ENCODE results near the gene FABP2.
"Not testable (repeated sequence)": the region's sequence is repeated elsewhere in the genome, so short reads cannot be mapped to it uniquely, and the experiment has no call there.

FABP2 gene

GRCh38 chr4:119310826-119311225, 11.1 kb downstream of the FABP2 start:
- no peak for ATAC-seq
- DNase-seq: no peak

- DNase-seq: no peak
- no peak for ATAC-seq
These were observed 14.3 kb downstream of the FABP2 start for GRCh38 chr4:119307606-119308005.

- DNase-seq (no peak), ATAC-seq (no peak)
These were observed 17.5 kb downstream of the FABP2 start for GRCh38 chr4:119304431-119304830.

GRCh38 chr4:119303587-119304305, 18.2 kb downstream of the FABP2 start:
- no peak for DNase-seq
- ATAC-seq: no peak

GRCh38 chr4:119302073-119302832, 19.7 kb downstream of the FABP2 start:
- DNase-seq (no peak), ATAC-seq (no peak)

GRCh38 chr4:119300101-119300978, 21.6 kb downstream of the FABP2 start:
- ATAC-seq (peak; percentile 98), DNase-seq (peak; percentile 95)

DNA sequence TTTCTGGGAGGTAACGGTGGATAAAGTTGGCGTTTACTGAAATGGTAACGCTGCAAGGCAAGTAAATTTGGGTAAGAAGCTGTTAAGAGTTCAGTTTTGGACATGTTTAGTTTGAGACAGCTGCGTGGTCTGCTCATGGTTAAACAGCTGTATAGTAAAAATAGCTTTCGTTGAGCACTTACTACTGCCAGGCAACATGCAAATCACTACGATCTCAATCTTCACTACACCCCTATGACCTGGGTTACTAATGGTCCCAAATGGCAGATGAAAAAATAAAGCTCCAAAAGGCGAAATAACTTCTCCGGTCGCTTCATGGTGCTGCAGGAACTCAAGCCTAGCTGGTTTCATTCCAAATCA, 22.2 kb downstream of the FABP2 start:
- DNase-seq (no peak), ATAC-seq (no peak)

- no peak for DNase-seq
- ATAC-seq: no peak
These were observed 22.7 kb downstream of the FABP2 start for GRCh38 chr4:119299260-119299671.

DNA sequence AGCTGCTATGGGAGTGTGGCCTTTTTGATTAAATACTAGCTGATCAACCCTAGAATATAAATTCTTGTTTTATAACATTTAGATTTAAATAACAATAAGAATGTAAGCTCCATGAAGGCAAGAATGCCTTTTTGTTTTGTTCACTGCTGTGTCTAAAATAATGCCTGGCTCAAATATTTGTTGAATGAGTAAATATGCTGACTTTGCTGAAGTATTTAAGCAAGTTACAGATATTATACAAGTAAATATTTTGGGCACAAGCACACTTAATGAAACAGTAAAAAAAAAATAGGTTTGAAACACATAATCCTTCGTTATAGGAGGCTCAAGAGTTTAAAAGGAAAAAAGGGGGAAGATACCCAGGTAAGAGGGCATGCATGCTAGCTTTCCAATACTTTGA, 24.1 kb downstream of the FABP2 start:
- DNase-seq: no peak
- ATAC-seq: no peak

DNA sequence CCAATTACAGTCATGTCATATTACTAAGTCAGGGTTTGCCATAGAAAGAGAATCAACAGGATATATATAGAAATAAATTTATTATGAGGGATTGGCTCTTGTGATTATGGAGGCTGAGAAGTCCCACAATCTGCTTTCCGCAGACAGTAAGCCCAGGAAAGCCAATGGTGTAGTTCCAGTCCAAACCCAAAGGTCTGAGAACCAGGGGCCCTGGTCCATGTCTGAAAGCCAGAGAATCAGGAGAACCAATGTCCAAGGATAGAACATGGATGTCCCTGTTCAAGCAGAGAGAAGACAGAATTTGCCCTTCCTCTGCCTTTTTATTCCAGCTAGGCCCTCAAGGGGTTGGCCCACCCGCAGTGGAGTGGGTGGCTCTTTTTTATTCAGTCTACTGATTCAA, 25.6 kb downstream of the FABP2 start:
- no peak for ATAC-seq
- no peak for DNase-seq

DNA sequence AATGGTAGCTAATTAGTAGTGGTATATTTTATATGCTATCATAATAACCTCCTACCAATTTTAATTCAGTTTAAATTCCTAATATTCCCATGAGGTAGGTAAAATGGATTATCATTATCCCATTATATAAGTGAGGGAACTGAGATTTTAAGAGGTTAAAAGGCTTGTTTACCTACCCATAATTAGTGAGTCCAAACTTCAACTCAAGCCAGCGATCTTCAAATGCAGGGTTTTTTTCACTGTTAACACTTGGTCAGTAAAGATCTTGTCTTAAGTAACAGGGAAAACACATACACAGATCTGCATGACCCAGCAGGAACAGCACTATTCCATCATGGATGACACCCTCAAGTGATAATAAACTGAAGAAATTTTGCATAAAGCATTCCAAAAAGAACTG, 31.3 kb downstream of the FABP2 start:
- no peak for ATAC-seq
- DNase-seq: no peak

DNA sequence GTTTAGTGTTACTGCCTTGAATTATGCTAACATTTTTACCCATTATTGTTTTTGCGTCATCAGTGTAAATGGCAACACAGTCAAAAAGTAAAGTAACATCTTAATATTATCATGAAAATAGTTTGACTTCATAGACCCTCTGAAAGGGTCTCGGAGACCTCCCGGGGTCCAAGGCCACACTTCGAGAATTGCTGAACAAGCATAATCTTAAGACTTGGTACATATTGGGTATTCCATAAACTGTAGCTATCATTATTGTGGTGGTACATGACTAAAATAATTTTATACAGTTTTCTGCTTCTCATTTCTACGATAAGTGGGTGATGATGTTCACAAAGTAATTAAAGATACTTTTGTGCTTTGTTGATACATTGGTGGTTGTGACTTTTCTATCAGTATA, 32.6 kb downstream of the FABP2 start:
- no peak for ATAC-seq
- no peak for DNase-seq

- ATAC-seq (no peak), DNase-seq (peak; percentile 19)
These were observed 35.4 kb downstream of the FABP2 start for GRCh38 chr4:119286377-119287002.

DNA sequence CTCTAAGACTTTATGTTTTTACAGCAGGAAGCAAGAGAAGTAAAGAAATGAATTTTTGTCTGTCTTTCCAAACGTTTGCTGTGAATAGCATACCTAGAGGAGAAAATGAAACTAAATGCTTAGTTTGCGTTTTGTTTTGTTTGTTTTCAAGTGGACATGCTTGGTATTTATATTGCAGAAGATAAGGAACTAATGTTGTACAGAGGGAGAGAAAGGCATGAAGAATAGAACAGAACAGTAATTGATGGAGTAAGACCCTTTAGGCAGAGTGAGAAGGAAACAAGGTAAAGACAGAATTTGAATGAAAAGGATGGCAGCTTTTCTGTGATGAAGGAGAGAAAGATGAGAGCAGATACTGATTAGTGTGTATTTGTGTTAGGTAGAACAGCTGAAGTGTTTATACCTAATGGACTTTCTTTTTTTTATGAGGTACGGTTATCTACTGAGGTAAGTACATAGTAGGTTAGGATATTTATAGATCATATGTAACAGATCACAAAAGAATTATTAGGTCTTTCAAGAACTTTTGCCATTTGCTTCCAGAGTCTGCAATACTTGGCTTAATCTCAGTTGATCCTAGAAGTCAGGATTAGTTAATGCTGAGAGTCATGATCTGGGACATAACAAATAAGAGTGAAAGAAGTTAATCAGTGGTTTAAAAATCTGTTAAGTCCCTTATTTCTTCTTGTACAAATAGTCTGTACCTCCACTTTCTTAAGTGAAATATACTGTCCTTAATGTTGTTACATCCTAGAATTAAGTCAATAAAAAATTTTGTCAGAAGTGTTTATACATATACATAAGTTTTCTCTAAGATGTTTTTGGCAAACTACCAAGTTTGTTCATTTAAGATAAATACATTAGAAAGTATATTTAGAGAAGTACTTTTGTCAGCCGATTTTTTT, 36.8 kb downstream of the FABP2 start:
- ATAC-seq (no peak), DNase-seq (no peak)

- no peak for ATAC-seq
- DNase-seq: no peak
These were observed 40.5 kb downstream of the FABP2 start for GRCh38 chr4:119281393-119281792.

DNA sequence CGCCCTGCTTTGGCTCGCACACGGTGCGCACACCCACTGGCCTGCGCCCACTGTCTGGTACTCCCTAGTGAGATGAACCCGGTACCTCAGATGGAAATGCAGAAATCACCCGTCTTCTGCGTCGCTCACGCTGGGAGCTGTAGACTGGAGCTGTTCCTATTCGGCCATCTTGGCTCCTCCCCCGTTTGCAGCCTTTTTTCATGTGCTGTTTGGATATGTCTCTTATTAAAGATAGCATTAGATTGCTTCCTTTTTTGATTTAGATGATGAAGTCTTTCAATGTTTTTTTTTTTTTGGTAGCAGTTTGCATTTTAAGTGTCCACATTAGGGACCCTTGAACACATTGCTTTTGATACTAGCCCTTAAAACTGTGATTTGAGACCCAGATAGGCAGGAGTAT, 42.0 kb downstream of the FABP2 start:
- not testable (repeated sequence) for DNase-seq, ATAC-seq

- DNase-seq, ATAC-seq: not testable (repeated sequence)
These were observed 42.4 kb downstream of the FABP2 start for GRCh38 chr4:119279541-119279940.

DNA sequence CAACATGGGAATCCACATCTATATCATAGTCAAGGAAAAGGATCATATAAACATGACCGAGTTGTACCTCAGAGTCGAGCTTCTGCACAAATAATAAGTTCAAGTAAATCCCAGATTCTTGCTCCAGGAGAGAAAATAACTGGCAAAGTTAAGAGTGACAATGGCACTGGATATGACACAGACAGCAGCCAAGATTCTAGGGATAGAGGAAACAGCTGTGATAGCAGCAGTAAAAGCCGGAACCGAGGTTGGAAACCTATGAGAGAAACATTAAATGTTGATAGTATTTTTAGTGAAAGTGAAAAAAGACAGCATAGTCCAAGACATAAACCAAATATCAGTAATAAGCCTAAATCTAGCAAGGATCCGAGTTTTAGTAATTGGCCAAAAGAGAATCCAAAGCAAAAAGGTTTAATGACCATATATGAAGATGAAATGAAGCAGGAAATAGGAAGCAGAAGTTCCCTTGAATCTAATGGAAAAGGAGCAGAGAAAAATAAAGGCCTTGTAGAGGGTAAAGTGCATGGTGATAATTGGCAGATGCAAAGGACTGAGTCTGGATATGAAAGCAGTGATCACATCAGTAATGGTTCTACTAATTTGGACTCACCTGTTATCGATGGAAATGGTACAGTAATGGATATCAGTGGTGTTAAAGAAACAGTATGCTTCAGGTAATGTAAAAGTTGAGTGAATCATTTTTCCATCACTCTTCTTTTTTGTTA, 50.4 kb downstream of the FABP2 start:
- ATAC-seq (no peak), DNase-seq (no peak)

GRCh38 chr4:119268466-119268865, 53.5 kb downstream of the FABP2 start:
- ATAC-seq: no peak

More at GRCh38 chr4:119268466-119268865, 53.5 kb downstream of the FABP2 start:
- no peak for DNase-seq
